Testis (tissue), 2 donors: ENCODE data around the gene NGRN.

Source experiments
- POLR2A ChIP-seq: fragments of 450-650 bp; IDR thresholded peaks from one replicate; pipeline ENCODE4 v1.6.1; 2017; ENCODE audit warnings: antibody characterized with exemption, mild to moderate bottlenecking, moderate library complexity
- TF ChIP-seq, protein P1 (sequence below), 3 experiments: fragments of 450-650 bp in 2 of 3; fragments of 200-600 bp in 1 of 3; sonication (generic) in 1 of 3; IDR thresholded peaks; one replicate each; pipeline ENCODE4 v1.5.1; 2016 to 2019; ENCODE audit warnings: antibody characterized with exemption in 3 of 3, mild to moderate bottlenecking in 2 of 3, moderate library complexity in 1 of 3

DNA sequence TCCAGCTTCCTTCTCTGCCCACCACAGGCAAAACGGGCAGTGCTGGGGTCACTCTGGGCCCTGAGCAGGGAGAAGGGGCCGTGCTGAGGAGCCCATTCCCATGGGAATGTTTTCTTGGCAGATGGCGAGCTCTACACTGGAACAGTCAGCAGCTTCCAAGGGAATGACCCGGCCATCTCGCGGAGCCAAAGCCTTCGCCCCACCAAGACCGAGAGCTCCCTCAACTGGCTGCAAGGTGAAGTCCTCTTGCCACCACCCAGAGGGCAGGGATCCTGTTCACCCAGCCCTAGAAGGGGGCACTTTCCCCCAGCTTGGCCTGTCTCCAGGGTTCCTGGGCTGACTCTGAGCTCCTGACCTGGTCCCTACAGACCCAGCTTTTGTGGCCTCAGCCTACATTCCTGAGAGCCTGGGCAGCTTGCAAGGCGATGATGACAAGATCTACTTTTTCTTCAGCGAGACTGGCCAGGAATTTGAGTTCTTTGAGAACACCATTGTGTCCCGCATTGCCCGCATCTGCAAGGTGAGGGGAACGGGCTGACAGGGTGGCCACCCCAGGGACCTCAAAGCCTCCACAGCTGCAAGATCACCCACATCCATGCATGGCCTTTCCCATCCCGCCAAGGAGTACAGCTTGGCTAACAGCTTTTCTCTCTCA, 44.1 kb upstream of the NGRN start:
- TF ChIP-seq, protein P1, sequence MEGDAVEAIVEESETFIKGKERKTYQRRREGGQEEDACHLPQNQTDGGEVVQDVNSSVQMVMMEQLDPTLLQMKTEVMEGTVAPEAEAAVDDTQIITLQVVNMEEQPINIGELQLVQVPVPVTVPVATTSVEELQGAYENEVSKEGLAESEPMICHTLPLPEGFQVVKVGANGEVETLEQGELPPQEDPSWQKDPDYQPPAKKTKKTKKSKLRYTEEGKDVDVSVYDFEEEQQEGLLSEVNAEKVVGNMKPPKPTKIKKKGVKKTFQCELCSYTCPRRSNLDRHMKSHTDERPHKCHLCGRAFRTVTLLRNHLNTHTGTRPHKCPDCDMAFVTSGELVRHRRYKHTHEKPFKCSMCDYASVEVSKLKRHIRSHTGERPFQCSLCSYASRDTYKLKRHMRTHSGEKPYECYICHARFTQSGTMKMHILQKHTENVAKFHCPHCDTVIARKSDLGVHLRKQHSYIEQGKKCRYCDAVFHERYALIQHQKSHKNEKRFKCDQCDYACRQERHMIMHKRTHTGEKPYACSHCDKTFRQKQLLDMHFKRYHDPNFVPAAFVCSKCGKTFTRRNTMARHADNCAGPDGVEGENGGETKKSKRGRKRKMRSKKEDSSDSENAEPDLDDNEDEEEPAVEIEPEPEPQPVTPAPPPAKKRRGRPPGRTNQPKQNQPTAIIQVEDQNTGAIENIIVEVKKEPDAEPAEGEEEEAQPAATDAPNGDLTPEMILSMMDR (IDR thresholded peaks at IDR 0.05) = peak; percentile 48 to 66 (median 59)
- no peak for TF ChIP-seq POLR2A
